ENCODE results near the gene IL20RB. TPM values are rescaled to one million over a fixed set of nuclear protein-coding genes. Genes with fewer than 3 reads are reported as not detected.
A peak's percentile ranks its signal among the peaks of the same experiment; 100 is the strongest.
"Not testable (repeated sequence)": the region's sequence is repeated elsewhere in the genome, so short reads cannot be mapped to it uniquely, and the experiment has no call there.

IL20RB gene
- total and polyA plus RNA-seq, 7 experiments from 2014 or later, result 0.33 to 3.5 (median 2.4) TPM; not detected in 1

GRCh38 chr3:136969539-136969938 is 11.8 kb downstream of the IL20RB start:
- H3K9me3 ChIP-seq (ENCODE audit: control insufficient read depth in 2 of 3, low read length in 3 of 3); H3K4me1 ChIP-seq (ENCODE audit: control insufficient read depth in 2 of 2, insufficient read depth in 2 of 2, low read length in 2 of 2); H3K27ac Mint-ChIP-seq; H3K4me3 ChIP-seq (ENCODE audit: low read length); POLR2A ChIA-PET; H3K27me3 Mint-ChIP-seq; ATAC-seq; DNase-seq; intact Hi-C loops (cut with micrococcal nuclease); H3K27me3 ChIP-seq (ENCODE audit: control insufficient read depth in 2 of 2, insufficient read depth in 2 of 2, low read length in 2 of 2); H3K36me3 ChIP-seq (ENCODE audit: control insufficient read depth in 2 of 3, insufficient read depth in 3 of 3, low read length in 3 of 3); H3K4me3 Mint-ChIP-seq; H3K27ac ChIP-seq (ENCODE audit: low read depth, low read length); H3K4me1 Mint-ChIP-seq; CTCF ChIA-PET: not testable (repeated sequence)
- Mint-ChIP-seq H3K9me3 (peaks cover 0 to 31% (median 13%) of the 10 kb centered on the region in 11 donors), H3K36me3 (peaks cover 3 to 22% (median 9%) of the 10 kb centered on the region in 5 donors)

- POLR2A ChIA-PET, result no interaction called here
- H3K36me3 Mint-ChIP-seq, result peaks cover 8 to 32% (median 14%) of the 10 kb centered on the region in 5 donors
- H3K9me3 ChIP-seq (ENCODE audit: control insufficient read depth in 2 of 3, low read length in 3 of 3), result no peaks in the 10 kb centered on the region
- intact Hi-C loops (cut with micrococcal nuclease), result no loop called here
- H3K27ac ChIP-seq (ENCODE audit: low read depth, low read length), result no peak overlapping the region
- no peak overlapping the region for H3K27ac Mint-ChIP-seq
- CTCF ChIA-PET, result no interaction called here
- H3K4me3 Mint-ChIP-seq, result no peak overlapping the region
- ATAC-seq (no peak), DNase-seq (no peak)
- H3K27me3 ChIP-seq (ENCODE audit: control insufficient read depth in 2 of 2, insufficient read depth in 2 of 2, low read length in 2 of 2), result no peaks in the 10 kb centered on the region
- no peaks in the 10 kb centered on the region for H3K36me3 ChIP-seq (ENCODE audit: control insufficient read depth in 2 of 3, insufficient read depth in 3 of 3, low read length in 3 of 3)
- peaks cover 4 to 44% (median 19%) of the 10 kb centered on the region in 11 donors for H3K9me3 Mint-ChIP-seq
- H3K4me3 ChIP-seq (ENCODE audit: low read length), result no peak overlapping the region
- no peaks in the 10 kb centered on the region for H3K4me1 Mint-ChIP-seq
- no peaks in the 10 kb centered on the region for H3K4me1 ChIP-seq (ENCODE audit: control insufficient read depth in 2 of 2, insufficient read depth in 2 of 2, low read length in 2 of 2)
- H3K27me3 Mint-ChIP-seq, result no peaks in the 10 kb centered on the region
Observed at GRCh38 chr3:136973352-136973751, 15.6 kb downstream of the IL20RB start.

GRCh38 chr3:136974670-136975069 is 16.9 kb downstream of the IL20RB start:
- no peak overlapping the region for H3K4me3 ChIP-seq (ENCODE audit: low read length)
- Mint-ChIP-seq H3K27me3 (no peaks in the 10 kb centered on the region), H3K4me3 (no peak overlapping the region), H3K36me3 (peaks cover 8 to 32% (median 14%) of the 10 kb centered on the region in 5 donors), H3K27ac (no peak overlapping the region), H3K9me3 (peaks cover 4 to 40% (median 19%) of the 10 kb centered on the region in 11 donors), H3K4me1 (no peaks in the 10 kb centered on the region)
- ATAC-seq (no peak), DNase-seq (no peak)
- no peaks in the 10 kb centered on the region for H3K4me1 ChIP-seq (ENCODE audit: control insufficient read depth in 2 of 2, insufficient read depth in 2 of 2, low read length in 2 of 2)
- H3K27me3 ChIP-seq (ENCODE audit: control insufficient read depth in 2 of 2, insufficient read depth in 2 of 2, low read length in 2 of 2), result no peaks in the 10 kb centered on the region
- CTCF ChIA-PET, result no interaction called here
- H3K36me3 ChIP-seq (ENCODE audit: control insufficient read depth in 2 of 3, insufficient read depth in 3 of 3, low read length in 3 of 3), result no peaks in the 10 kb centered on the region
- POLR2A ChIA-PET, result no interaction called here
- no peaks in the 10 kb centered on the region for H3K9me3 ChIP-seq (ENCODE audit: control insufficient read depth in 2 of 3, low read length in 3 of 3)
- intact Hi-C loops (cut with micrococcal nuclease), result no loop called here
- H3K27ac ChIP-seq (ENCODE audit: low read depth, low read length), result no peak overlapping the region

- Mint-ChIP-seq H3K4me1 (peaks cover 0 to 3% (median 3%) of the 10 kb centered on the region in 7 donors), H3K27me3 (no peaks in the 10 kb centered on the region), H3K9me3 (peaks cover 0 to 17% (median 9%) of the 10 kb centered on the region in 11 donors), H3K27ac (peak overlapping the region in 1 of 9 donors; percentile 31), H3K4me3 (no peak overlapping the region), H3K36me3 (peaks cover 6 to 21% (median 9%) of the 10 kb centered on the region in 5 donors)
- DNase-seq (no peak), ATAC-seq (no peak)
- no peaks in the 10 kb centered on the region for H3K4me1 ChIP-seq (ENCODE audit: control insufficient read depth in 2 of 2, insufficient read depth in 2 of 2, low read length in 2 of 2)
- no peak overlapping the region for H3K27ac ChIP-seq (ENCODE audit: low read depth, low read length)
- intact Hi-C loops (cut with micrococcal nuclease), result no loop called here
- POLR2A ChIA-PET, result no interaction called here
- no peaks in the 10 kb centered on the region for H3K36me3 ChIP-seq (ENCODE audit: control insufficient read depth in 2 of 3, insufficient read depth in 3 of 3, low read length in 3 of 3)
- H3K4me3 ChIP-seq (ENCODE audit: low read length), result no peak overlapping the region
- CTCF ChIA-PET, result interaction anchor here (0.6 kb wide), 1 partner anchor 19 kb away, joined by 4 read pairs; no protein-coding TSS in a partner anchor
- H3K9me3 ChIP-seq (ENCODE audit: control insufficient read depth in 2 of 3, low read length in 3 of 3), result no peaks in the 10 kb centered on the region
- no peaks in the 10 kb centered on the region for H3K27me3 ChIP-seq (ENCODE audit: control insufficient read depth in 2 of 2, insufficient read depth in 2 of 2, low read length in 2 of 2)
Observed at GRCh38 chr3:136979204-136979603, 21.4 kb downstream of the IL20RB start.

GRCh38 chr3:136979684-136980083 is 21.9 kb downstream of the IL20RB start:
- no peak overlapping the region for H3K27ac Mint-ChIP-seq
- H3K4me3 Mint-ChIP-seq, result no peak overlapping the region
- intact Hi-C loops (cut with micrococcal nuclease), result no loop called here
- DNase-seq (no peak), ATAC-seq (no peak)
- Histone ChIP-seq H3K9me3 (ENCODE audit: control insufficient read depth in 2 of 3, low read length in 3 of 3) (no peaks in the 10 kb centered on the region), H3K4me1 (ENCODE audit: control insufficient read depth in 2 of 2, insufficient read depth in 2 of 2, low read length in 2 of 2) (no peaks in the 10 kb centered on the region), H3K36me3 (ENCODE audit: control insufficient read depth in 2 of 3, insufficient read depth in 3 of 3, low read length in 3 of 3) (no peaks in the 10 kb centered on the region), H3K27me3 (ENCODE audit: control insufficient read depth in 2 of 2, insufficient read depth in 2 of 2, low read length in 2 of 2) (no peaks in the 10 kb centered on the region), H3K4me3 (ENCODE audit: low read length) (no peak overlapping the region), H3K27ac (ENCODE audit: low read depth, low read length) (no peak overlapping the region)
- H3K27me3 Mint-ChIP-seq, result no peaks in the 10 kb centered on the region
- peaks cover 0 to 12% (median 4%) of the 10 kb centered on the region in 11 donors for H3K9me3 Mint-ChIP-seq
- H3K36me3 Mint-ChIP-seq, result peaks cover 4 to 16% (median 6%) of the 10 kb centered on the region in 5 donors
- CTCF ChIA-PET, result no interaction called here
- H3K4me1 Mint-ChIP-seq, result peaks cover 0 to 8% (median 7%) of the 10 kb centered on the region in 7 donors
- POLR2A ChIA-PET, result no interaction called here

GRCh38 chr3:136982033-136982432 is 24.2 kb downstream of the IL20RB start:
- Mint-ChIP-seq H3K27me3 (no peaks in the 10 kb centered on the region), H3K27ac (no peak overlapping the region), H3K36me3 (peaks cover 0 to 9% (median 4%) of the 10 kb centered on the region in 5 donors), H3K4me1 (peaks cover 3 to 17% (median 10%) of the 10 kb centered on the region in 7 donors), H3K4me3 (no peak overlapping the region), H3K9me3 (peaks cover 0 to under 1% (median 0%) of the 10 kb centered on the region in 11 donors)
- no peaks in the 10 kb centered on the region for H3K9me3 ChIP-seq (ENCODE audit: control insufficient read depth in 2 of 3, low read length in 3 of 3)
- no peaks in the 10 kb centered on the region for H3K27me3 ChIP-seq (ENCODE audit: control insufficient read depth in 2 of 2, insufficient read depth in 2 of 2, low read length in 2 of 2)
- ChIA-PET CTCF (interaction anchor here (1.1 kb wide), 1 partner anchor 230 kb away, joined by 3 read pairs; the partner anchor contains the start of gene STAG1), POLR2A (no interaction called here)
- no peaks in the 10 kb centered on the region for H3K4me1 ChIP-seq (ENCODE audit: control insufficient read depth in 2 of 2, insufficient read depth in 2 of 2, low read length in 2 of 2)
- H3K36me3 ChIP-seq (ENCODE audit: control insufficient read depth in 2 of 3, insufficient read depth in 3 of 3, low read length in 3 of 3), result no peaks in the 10 kb centered on the region
- ATAC-seq (no peak), DNase-seq (no peak)
- intact Hi-C loops (cut with micrococcal nuclease), result no loop called here
- H3K27ac ChIP-seq (ENCODE audit: low read depth, low read length), result no peak overlapping the region
- H3K4me3 ChIP-seq (ENCODE audit: low read length), result no peak overlapping the region

GRCh38 chr3:136982520-136983138 is 24.8 kb downstream of the IL20RB start:
- Histone ChIP-seq H3K9me3 (ENCODE audit: control insufficient read depth in 2 of 3, low read length in 3 of 3) (no peaks in the 10 kb centered on the region), H3K27ac (ENCODE audit: low read depth, low read length) (no peak overlapping the region), H3K27me3 (ENCODE audit: control insufficient read depth in 2 of 2, insufficient read depth in 2 of 2, low read length in 2 of 2) (no peaks in the 10 kb centered on the region), H3K36me3 (ENCODE audit: control insufficient read depth in 2 of 3, insufficient read depth in 3 of 3, low read length in 3 of 3) (no peaks in the 10 kb centered on the region), H3K4me1 (ENCODE audit: control insufficient read depth in 2 of 2, insufficient read depth in 2 of 2, low read length in 2 of 2) (no peaks in the 10 kb centered on the region), H3K4me3 (ENCODE audit: low read length) (no peak overlapping the region)
- no peak overlapping the region for H3K27ac Mint-ChIP-seq
- H3K36me3 Mint-ChIP-seq, result peaks cover 0 to 9% (median 4%) of the 10 kb centered on the region in 5 donors
- H3K4me3 Mint-ChIP-seq, result no peak overlapping the region
- ChIA-PET CTCF (no interaction called here), POLR2A (no interaction called here)
- peaks cover 3 to 17% (median 10%) of the 10 kb centered on the region in 7 donors for H3K4me1 Mint-ChIP-seq
- no peak for ATAC-seq
- no peak for DNase-seq
- H3K27me3 Mint-ChIP-seq, result no peaks in the 10 kb centered on the region
- intact Hi-C loops (cut with micrococcal nuclease), result no loop called here
- H3K9me3 Mint-ChIP-seq, result no peaks in the 10 kb centered on the region

Data from naive thymus-derived CD4-positive, alpha-beta T cell (primary cell).